Spleen (tissue), 7 donors: Measurements from ENCODE around the gene AKIP1.

Experiments
- CTCF ChIP-seq, 11 experiments: fragments of 200-600 bp in 7 of 11; fragments of 450-650 bp in 4 of 11; sonication (generic) in 4 of 11; IDR thresholded peaks in 8 of 11; conservative IDR thresholded peaks in 3 of 11; 1 replicate in 7 of 11; 2 replicates in 4 of 11; pipeline versions ENCODE4 v1.4.0 to v1.8.0; 2016 to 2021; ENCODE audit warnings: antibody characterized with exemption in 11 of 11, inconsistent platforms in 4 of 11, mild to moderate bottlenecking in 1 of 11
- POLR2A ChIP-seq, 3 donors: fragments of 450-650 bp; IDR thresholded peaks; one replicate each; pipeline ENCODE4 v1.5.1; 2017; ENCODE audit warnings: antibody characterized with exemption in 3 of 3, mild to moderate bottlenecking in 1 of 3
- POLR2AphosphoS5 ChIP-seq, 3 donors: sonication (generic); formaldehyde crosslinking; IDR thresholded peaks; one replicate each; pipeline ENCODE4 v1.5.1; 2017; ENCODE audit warnings: antibody characterized with exemption in 3 of 3
- donor health status: DM: no; HTN: no; CAD: no; lungs with moderate emphysema.
- donor health status: DM: no; HTN: no; CAD: no.
- donor health status: DM: no; HTN: no; CAD: no.

DNA sequence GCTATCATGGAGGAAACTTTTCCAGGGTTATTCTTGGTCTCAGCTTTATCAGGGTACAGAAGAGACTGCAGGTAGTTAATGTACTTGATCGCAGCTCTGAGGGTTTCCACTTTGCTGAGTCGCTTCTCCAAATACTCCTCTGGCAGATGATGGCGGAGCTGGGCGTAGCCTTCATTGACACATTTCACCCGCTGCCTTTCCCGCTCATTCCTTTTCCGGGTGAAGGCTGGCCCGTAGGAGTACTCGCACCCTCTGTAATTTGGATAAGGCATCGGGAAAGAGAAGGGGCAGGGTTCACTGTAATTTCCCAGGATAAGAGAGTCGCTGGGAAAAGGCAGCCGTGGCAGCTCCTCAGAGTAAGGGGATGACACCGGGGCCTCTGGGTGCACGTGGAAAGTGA lies 26.7 kb downstream of the AKIP1 start:
- TF ChIP-seq CTCF (IDR thresholded peaks at IDR 0.05 in 8 of 11, conservative IDR thresholded peaks at IDR 0.05 in 3 of 11) (no peak), POLR2A (IDR thresholded peaks at IDR 0.05) (no peak), POLR2AphosphoS5 (IDR thresholded peaks at IDR 0.05) (no peak)
